NCI-H460 (cell line): Measurements from ENCODE around the gene DDX49. TPM values are rescaled to one million over a fixed set of nuclear protein-coding genes. Genes with fewer than 3 reads are reported as not detected.

Experiments
- DNase-seq: peaks from one replicate; pipeline ENCODE4 v3.0.0-alpha.2; 2016; ENCODE audit warnings: low read depth; ENCODE audit errors: extremely low read depth
- polyA plus RNA-seq: library from polyadenylated mRNA; depleted of rRNA; stranded (reverse); fragments of >200 nt; gene quantifications from 2 replicates; pipeline ENCODE4 v1.2.3, GENCODE V29; 2014; cell fraction: nucleus; rRNA removed
- total RNA-seq: library from RNA; depleted of rRNA; stranded (reverse); fragments of >200 nt; shearing (Covaris generic); gene quantifications from 2 replicates; pipeline ENCODE4 v1.2.3, GENCODE V29; 2014; rRNA removed

Gene DDX49, protein sequence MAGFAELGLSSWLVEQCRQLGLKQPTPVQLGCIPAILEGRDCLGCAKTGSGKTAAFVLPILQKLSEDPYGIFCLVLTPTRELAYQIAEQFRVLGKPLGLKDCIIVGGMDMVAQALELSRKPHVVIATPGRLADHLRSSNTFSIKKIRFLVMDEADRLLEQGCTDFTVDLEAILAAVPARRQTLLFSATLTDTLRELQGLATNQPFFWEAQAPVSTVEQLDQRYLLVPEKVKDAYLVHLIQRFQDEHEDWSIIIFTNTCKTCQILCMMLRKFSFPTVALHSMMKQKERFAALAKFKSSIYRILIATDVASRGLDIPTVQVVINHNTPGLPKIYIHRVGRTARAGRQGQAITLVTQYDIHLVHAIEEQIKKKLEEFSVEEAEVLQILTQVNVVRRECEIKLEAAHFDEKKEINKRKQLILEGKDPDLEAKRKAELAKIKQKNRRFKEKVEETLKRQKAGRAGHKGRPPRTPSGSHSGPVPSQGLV
- 38.9 and 41.5 TPM in 2 replicates for total RNA-seq
- 58.5 and 61.9 TPM in 2 replicates for polyA plus RNA-seq

DNA sequence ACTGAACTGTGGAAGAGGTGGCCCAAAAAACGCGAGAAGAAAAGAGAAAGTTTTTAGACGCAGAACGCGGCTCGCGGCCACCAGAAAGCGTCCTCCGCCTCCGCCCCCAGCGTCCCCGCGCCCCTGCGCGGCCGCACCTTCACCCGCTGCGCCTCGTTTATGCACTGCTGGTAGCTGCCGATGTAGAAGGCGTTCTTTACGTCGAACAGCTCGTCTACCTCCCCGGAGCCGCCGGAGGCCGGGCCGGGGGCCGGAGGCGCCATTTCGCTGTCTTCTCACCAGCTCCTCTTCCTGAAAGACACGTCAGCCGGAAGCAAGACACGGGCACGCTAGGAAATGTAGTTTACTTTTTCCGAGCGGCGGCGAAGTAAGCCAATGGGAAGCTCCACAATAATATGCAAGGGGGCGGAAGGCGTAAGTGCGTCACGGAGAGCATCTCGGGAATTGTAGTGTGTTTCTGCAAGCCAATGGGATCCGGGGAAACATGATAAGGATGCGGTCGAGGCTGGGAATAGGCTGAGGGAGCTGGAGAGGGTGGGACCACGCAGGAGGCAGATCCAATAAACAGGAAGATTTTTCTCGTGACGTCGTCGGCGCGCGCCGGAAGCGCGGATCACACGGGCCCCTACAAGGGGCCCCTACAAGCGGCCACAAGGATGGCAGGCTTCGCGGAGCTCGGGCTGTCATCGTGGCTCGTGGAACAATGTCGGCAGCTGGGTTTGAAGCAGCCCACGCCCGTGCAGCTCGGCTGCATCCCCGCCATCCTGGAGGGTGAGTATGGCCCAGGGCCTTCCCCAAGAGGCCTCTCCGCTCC, at the start of gene DDX49, which contains the start of gene COPE:
DDX49 (plus strand) TSS at position 630 of the 814 bp plus-strand sequence; CDS start at position 657, 27 bp downstream.
COPE (minus strand) TSS at position 302 of the 814 bp plus-strand sequence; CDS start at position 263, 39 bp downstream.
- peak; percentile 99 for DNase-seq

GRCh38 chr19:18869781-18870530, 49.6 kb upstream of the DDX49 start:
- no peak for DNase-seq

GRCh38 chr19:18870531-18871172, 48.9 kb upstream of the DDX49 start:
- DNase-seq = no peak

- DNase-seq = no peak
Measured at GRCh38 chr19:18871543-18871942, 48.0 kb upstream of the DDX49 start.

- no peak for DNase-seq
Measured at GRCh38 chr19:18875726-18876125, 43.8 kb upstream of the DDX49 start.

GRCh38 chr19:18876865-18877264, 42.6 kb upstream of the DDX49 start:
- DNase-seq = no peak

- DNase-seq = no peak
Measured at GRCh38 chr19:18878058-18878797, 41.3 kb upstream of the DDX49 start.

- no peak for DNase-seq
Measured at GRCh38 chr19:18878858-18879578, 40.5 kb upstream of the DDX49 start.

DNA sequence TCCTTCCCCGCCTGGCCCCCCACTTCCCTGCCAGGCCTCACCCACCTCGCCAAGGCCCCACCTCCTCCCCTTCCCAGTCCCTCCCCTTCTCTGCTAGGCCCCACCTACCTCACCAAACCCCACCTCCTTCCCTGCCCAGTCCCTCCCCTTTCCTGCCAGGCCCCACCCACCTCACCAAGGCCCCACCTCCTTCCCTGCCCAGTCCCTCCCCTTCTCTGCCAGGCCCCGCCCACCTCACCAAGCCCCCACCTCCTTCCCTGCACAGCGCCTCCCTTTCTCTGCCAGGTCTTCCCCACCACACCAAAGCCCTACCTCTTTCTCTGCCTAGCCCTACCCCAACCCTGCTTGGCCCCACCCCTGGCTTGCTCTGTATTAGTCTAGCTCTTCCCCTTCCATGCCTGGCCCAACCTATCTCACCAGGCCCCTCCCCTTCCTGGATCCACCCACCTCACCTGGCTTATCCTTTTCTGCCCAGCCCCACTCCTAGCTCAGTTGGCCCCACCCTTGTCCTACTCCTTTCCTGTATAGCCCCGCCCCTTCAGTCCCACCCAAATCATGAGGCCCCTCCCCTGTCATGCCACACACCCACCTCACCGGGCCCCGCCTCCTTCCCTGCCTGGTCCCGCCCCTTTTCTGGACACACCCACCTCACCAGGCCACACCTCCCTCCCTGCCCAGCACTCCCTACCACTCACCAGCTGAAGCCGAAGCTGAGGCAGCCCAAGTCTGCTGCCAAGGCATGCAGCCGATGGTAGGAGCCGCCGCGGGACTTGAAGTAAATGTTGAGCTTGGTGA, 39.7 kb upstream of the DDX49 start:
- no peak for DNase-seq

- no peak for DNase-seq
Measured at GRCh38 chr19:18881491-18881890, 38.0 kb upstream of the DDX49 start.

GRCh38 chr19:18883526-18884304, 35.8 kb upstream of the DDX49 start:
- no peak for DNase-seq

DNA sequence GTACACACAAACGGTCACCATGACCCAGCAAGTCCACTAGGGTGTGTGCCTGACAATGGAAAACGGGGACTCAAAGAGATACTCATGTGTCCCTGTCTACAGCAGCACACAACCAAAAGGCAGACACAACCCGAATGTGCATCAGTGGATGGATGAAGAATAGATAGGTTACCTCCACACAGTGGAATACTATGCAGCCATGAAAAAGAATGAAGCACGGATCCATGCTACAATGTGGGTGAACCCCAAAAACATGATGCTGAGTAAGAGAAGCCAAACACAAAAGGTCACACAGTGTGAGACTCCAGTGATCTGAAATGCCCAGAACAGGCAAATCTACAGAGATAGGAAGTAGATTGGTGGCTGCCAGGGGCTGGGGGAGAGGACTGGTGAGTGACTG, 32.5 kb upstream of the DDX49 start:
- DNase-seq = no peak

DNA sequence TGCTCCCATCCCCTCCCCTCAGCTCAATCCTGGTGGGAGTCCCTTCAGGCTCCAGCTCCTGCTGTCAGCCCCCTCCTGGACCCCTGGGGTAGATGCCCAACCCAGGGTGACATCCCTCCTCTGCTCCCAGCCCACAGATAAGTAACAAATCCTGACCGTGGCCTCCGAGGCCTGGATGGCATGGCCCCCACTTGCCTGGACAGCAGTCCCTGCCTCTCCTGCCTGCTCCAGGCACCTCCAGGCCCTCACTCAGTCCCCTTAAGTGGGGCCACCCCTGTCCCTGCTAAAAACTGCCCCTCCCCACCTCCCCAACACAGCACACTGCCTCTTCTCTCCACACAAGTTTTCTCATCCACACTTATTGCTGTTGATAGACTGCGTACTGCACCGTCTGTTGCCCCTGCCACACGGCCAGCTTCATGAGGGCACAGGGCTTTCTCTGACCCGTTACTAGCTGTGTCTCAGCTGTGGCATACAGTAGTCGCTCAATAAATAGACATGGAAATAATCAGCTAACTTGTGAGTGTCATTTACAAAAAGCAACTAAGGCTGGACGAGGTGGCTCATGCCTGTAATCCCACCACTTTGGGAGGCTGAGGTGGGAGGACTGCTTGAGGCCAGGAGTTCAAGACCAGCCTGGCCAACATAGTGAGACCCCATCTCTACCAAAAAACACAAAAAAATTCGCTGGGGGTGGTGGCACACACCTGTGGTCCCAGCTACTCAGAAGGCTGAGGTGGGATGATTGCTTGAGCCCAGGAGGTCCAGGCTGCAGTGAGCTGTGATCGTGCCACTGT, 29.4 kb upstream of the DDX49 start:
- no peak for DNase-seq

DNA sequence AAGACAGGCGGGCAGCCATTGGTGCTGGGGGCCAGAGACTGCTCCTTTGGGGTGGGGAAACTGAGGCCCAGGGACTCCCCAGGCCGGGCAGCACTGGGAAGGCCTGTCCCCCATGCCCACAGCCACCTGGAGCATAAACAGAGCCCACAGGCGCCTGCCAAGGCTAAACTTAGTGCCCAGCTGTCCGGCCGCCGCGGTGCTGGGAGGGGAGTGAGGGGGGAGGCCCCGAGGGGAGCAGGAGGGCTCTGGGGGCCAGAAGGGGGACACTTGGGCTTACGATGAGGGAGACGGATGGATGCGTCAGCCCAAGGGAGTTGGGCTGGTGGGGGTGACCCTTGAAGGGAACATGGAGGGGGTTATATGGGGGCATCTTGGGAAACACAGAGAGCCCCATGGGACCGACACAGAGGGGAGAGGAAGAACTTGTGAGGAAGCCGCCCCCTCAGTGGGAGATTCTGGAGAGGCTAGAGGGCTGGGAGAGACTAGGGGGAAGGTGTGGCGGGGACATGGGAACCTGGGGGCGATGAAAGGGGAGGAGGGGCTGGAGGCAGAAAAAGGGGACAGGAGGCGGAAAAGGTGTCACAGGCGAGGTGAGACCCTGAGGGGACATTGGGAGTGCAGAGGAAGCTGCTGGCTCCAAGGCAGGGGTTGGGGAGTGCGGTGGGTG, 25.8 kb upstream of the DDX49 start:
- DNase-seq = no peak

GRCh38 chr19:18894254-18895037, 25.1 kb upstream of the DDX49 start:
- no peak for DNase-seq
